WERI-Rb-1 (cell line): Measurements from ENCODE around the gene FZD2.
A peak's percentile ranks its signal among the peaks of the same experiment; 100 is the strongest.
"Not testable (repeated sequence)": the region's sequence is repeated elsewhere in the genome, so short reads cannot be mapped to it uniquely, and the experiment has no call there.

Source experiments
- DNase-seq: peaks from one replicate; pipeline ENCODE4 v3.0.0-alpha.2; 2020
- H3K27ac ChIP-seq: fragments of 250-450 bp; sonication (Bioruptor Pico); 2 replicates; pipeline ENCODE4 v1.5.1; 2020; ENCODE audit warnings: mild to moderate bottlenecking, moderate library complexity
- H3K27me3 ChIP-seq: fragments of 250-450 bp; sonication (Bioruptor Pico); 2 replicates; pipeline ENCODE4 v1.5.1; 2021; ENCODE audit warnings: mild to moderate bottlenecking, low read depth, moderate library complexity; ENCODE audit not compliant: insufficient read depth, severe bottlenecking
- H3K36me3 ChIP-seq: fragments of 250-450 bp; sonication (Bioruptor Pico); 2 replicates; pipeline ENCODE4 v1.5.1; 2020; ENCODE audit warnings: mild to moderate bottlenecking, moderate library complexity
- H3K4me3 ChIP-seq: 2 replicates; pipeline ENCODE4 v1.5.1; 2011; ENCODE audit warnings: low read depth, mild to moderate bottlenecking, control low read depth, low read length
- H3K9me3 ChIP-seq: fragments of 250-450 bp; sonication (Bioruptor Pico); 2 replicates; pipeline ENCODE4 v1.5.1; 2021; ENCODE audit warnings: mild to moderate bottlenecking, moderate library complexity; ENCODE audit not compliant: severe bottlenecking
- TF ChIP-seq, protein P1 (sequence below): IDR thresholded peaks from 2 replicates; pipeline ENCODE4 v1.5.1; 2011; ENCODE audit warnings: low read depth, mild to moderate bottlenecking, control low read depth, inconsistent platforms, low read length

Gene FZD2

DNA sequence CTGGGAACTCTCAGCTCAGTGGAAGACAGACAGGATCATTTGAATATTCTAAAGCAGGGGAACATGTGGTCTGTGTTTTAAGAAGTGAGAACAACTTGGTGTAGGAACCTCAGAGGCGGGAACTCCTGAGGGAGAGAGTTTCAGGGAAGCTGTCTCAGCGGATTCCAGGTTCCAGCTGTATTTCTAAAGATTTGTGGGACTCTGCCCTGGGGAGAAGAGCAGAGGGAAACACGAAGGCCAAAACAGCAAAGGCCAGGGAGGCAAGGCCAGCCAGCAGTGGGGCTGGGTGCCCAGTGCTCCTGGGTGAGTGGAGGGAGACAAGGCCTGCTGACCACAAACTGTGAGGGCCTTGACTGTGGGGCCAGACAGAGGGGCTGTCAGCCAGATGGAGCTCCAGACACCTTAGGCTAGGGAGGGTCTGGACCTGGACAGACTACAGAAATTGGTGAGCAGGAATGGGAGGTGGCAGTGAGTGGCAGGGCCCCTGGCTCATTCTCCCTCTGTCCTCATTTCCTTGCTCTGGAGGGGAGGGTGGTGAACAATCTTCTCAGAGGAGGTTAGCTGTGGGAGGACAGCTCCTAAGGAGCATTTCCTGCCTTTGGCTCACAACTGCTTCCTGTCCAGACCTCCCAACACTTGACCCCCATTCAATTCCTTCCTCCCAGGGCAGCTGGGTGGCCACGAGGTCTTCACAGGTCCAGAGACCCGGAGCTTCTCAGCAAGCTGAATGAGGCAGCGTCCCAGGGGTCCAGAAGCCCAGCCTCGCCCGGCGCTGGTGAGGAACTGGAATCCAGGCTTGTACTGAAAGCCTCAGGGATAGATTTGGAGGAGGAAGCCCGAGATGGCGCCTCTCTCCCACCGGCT, 21.0 kb upstream of the FZD2 start:
- no peak overlapping the region for H3K27ac ChIP-seq
- TF ChIP-seq, protein P1, sequence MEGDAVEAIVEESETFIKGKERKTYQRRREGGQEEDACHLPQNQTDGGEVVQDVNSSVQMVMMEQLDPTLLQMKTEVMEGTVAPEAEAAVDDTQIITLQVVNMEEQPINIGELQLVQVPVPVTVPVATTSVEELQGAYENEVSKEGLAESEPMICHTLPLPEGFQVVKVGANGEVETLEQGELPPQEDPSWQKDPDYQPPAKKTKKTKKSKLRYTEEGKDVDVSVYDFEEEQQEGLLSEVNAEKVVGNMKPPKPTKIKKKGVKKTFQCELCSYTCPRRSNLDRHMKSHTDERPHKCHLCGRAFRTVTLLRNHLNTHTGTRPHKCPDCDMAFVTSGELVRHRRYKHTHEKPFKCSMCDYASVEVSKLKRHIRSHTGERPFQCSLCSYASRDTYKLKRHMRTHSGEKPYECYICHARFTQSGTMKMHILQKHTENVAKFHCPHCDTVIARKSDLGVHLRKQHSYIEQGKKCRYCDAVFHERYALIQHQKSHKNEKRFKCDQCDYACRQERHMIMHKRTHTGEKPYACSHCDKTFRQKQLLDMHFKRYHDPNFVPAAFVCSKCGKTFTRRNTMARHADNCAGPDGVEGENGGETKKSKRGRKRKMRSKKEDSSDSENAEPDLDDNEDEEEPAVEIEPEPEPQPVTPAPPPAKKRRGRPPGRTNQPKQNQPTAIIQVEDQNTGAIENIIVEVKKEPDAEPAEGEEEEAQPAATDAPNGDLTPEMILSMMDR, result no peak
- DNase-seq, result no peak

DNA sequence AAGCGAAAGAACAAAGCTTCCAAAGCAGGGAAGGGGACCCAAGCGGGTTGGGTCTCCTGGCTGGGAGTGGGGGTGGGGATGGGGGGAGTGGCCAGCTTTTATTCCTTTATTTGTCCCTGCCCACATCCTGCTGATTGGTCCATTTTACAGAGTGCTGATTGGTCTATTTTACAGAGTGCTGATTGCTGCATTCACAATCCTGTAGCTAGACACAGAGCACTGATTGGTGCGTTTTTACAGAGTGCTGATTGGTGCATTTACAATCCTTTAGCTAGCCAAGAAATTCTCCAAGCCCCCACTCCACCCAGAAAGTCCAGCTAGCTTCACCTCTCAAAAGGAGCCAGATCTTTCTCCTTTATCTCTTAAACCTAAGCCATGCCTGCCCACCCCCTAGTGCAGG, 19.4 kb upstream of the FZD2 start:
- H3K36me3 ChIP-seq, H3K27me3 ChIP-seq, H3K27ac ChIP-seq, H3K4me3 ChIP-seq, H3K9me3 ChIP-seq, DNase-seq: not testable (repeated sequence)

More for the DNA sequence above, 21.0 kb upstream of the FZD2 start:
- Histone ChIP-seq H3K9me3 (no peaks in the 10 kb centered on the region), H3K4me3 (no peak overlapping the region), H3K36me3 (no peaks in the 10 kb centered on the region), H3K27me3 (no peaks in the 10 kb centered on the region)

DNA sequence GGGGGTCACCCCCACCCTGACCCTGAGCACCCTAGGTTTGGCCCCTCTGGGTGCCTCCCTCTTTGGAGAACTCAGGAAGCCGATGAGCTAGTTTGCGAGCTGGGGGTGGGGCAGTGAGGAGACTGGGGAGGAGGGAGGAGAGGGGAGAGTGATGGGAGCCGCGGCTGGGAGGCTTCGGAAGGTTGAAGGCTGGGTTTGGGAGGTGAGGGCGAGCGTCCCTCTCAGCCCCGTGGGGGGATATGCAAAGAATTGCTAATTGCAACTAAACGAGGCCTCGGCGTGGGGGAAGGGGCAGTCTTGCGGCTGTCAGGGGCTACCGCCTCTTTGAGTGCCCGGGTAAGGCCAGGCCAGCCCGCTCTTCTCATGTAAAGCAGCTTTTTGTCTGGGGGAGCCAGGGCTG, 17.6 kb upstream of the FZD2 start:
- TF ChIP-seq, protein P1, result no peak
- no peaks in the 10 kb centered on the region for H3K27me3 ChIP-seq
- DNase-seq, result no peak
- no peaks in the 10 kb centered on the region for H3K9me3 ChIP-seq
- no peak overlapping the region for H3K27ac ChIP-seq
- no peaks in the 10 kb centered on the region for H3K36me3 ChIP-seq
- H3K4me3 ChIP-seq, result no peak overlapping the region

DNA sequence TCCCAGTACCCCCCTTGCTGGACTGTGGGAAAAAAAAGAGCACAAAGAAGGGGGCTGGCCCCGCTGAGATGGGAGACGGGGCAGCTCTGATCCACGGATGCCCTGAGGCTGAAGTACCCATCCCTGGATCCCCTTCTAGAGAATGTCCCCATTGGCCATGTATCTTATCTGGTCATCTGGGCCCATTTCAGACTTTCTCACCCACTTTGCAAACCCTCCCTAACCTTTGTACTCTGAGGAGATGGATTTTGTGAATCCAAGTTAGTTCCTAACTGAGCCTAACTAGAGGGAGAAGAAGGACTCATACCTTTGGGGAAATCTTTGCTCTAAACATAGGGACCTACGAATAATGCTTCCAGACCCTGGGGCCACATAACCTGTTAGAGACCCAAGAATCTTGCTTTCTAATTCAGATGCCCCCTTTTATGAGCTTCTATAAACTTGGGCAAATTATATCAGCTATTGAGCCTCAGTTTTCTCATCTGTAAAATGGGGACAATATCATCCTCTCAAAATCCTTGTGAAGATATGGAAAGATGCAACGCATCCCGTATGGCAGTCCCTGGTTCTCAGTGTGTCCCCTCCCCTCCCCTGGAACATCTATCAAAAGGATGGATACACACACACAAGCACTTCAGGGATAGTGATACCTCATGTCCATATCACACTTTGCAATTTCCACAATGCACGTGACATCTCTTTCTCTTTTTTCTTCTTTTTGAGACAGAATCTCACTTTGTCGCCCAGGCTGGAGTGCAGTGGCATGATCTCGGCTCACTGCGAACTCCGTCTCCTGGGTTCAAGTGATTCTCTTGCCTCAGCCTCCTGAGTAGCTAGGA, 16.8 kb upstream of the FZD2 start:
- Histone ChIP-seq H3K27me3 (no peaks in the 10 kb centered on the region), H3K9me3 (no peaks in the 10 kb centered on the region), H3K27ac (no peak overlapping the region), H3K4me3 (no peak overlapping the region), H3K36me3 (no peaks in the 10 kb centered on the region)
- TF ChIP-seq, protein P1, result no peak
- no peak for DNase-seq

DNA sequence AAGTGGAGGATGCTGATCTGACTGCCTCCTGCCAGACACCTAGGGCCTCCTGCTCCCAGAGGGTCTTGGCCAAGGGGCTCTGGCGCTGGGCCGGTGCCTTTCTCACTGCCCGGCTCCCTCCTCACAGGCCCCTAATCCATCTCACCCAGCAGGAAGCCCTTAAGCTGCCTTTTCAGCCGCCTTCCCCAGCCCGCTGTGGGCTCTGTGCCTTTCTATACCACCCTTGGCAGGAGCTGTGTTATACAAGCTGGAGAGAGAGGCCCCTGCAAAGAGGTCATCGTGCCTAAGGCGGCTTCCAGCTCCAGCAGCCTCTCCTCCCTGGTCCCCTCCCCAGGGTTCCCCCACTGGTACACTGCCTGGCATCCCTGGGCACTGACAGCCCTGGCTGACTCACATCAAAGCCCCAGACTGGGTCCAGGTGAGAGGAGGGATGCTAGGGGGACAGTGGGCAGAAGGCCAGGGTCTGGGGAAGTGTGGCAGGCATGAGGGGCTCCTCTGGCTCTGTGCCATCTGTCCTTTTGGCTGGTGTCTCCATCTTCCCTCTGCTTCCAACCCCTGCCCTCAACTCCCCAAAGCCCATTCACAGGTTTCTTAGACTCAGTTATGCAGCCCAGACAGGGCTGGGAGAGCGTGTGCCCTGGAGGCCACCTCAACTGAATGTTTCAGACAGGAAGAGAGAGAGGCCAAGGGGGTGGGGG, 15.3 kb upstream of the FZD2 start:
- TF ChIP-seq, protein P1, result no peak
- no peaks in the 10 kb centered on the region for H3K27me3 ChIP-seq
- H3K36me3 ChIP-seq, result no peaks in the 10 kb centered on the region
- no peaks in the 10 kb centered on the region for H3K9me3 ChIP-seq
- H3K27ac ChIP-seq, result no peak overlapping the region
- peak; percentile 77 for DNase-seq
- H3K4me3 ChIP-seq, result no peak overlapping the region
